Retinal pigment epithelial cell (primary cell): Measurements from ENCODE around the gene ATRIP.
A peak's percentile ranks its signal among the peaks of the same experiment; 100 is the strongest.

Experiments
- DNase-seq: peaks from one replicate; pipeline ENCODE4 v3.0.0-alpha.2; 2010; ENCODE audit warnings: low read depth
- H3K4me3 ChIP-seq: 2 replicates; pipeline ENCODE4 v1.5.1; 2011; ENCODE audit warnings: mild to moderate bottlenecking, low read length, control low read depth, moderate library complexity
- TF ChIP-seq, protein P1 (sequence below): conservative IDR thresholded peaks from 2 replicates; pipeline ENCODE4 v1.5.1; 2011; ENCODE audit warnings: low read depth, low read length, control low read depth, inconsistent platforms

The ATRIP gene

DNA sequence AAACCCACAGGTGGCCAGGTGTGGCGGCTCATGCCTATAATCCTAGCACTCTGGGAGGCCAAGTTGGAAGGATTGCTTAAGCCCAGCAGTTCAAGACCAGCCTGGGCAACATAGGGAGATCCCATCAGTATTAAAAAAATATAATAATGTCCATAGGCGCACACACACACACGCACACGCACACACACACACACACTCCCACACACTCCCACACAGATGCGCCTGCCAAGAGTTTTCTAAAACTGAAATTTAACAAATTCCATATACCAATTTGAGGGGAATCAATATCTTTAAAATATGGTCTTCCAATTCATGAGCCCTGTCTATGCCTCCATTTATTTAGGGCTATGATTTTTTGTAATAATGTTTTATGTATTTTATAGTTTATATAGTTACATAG is 40.4 kb downstream of the ATRIP start:
- TF ChIP-seq, protein P1, sequence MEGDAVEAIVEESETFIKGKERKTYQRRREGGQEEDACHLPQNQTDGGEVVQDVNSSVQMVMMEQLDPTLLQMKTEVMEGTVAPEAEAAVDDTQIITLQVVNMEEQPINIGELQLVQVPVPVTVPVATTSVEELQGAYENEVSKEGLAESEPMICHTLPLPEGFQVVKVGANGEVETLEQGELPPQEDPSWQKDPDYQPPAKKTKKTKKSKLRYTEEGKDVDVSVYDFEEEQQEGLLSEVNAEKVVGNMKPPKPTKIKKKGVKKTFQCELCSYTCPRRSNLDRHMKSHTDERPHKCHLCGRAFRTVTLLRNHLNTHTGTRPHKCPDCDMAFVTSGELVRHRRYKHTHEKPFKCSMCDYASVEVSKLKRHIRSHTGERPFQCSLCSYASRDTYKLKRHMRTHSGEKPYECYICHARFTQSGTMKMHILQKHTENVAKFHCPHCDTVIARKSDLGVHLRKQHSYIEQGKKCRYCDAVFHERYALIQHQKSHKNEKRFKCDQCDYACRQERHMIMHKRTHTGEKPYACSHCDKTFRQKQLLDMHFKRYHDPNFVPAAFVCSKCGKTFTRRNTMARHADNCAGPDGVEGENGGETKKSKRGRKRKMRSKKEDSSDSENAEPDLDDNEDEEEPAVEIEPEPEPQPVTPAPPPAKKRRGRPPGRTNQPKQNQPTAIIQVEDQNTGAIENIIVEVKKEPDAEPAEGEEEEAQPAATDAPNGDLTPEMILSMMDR, result no peak
- no peak overlapping the region for H3K4me3 ChIP-seq
- no peak for DNase-seq

DNA sequence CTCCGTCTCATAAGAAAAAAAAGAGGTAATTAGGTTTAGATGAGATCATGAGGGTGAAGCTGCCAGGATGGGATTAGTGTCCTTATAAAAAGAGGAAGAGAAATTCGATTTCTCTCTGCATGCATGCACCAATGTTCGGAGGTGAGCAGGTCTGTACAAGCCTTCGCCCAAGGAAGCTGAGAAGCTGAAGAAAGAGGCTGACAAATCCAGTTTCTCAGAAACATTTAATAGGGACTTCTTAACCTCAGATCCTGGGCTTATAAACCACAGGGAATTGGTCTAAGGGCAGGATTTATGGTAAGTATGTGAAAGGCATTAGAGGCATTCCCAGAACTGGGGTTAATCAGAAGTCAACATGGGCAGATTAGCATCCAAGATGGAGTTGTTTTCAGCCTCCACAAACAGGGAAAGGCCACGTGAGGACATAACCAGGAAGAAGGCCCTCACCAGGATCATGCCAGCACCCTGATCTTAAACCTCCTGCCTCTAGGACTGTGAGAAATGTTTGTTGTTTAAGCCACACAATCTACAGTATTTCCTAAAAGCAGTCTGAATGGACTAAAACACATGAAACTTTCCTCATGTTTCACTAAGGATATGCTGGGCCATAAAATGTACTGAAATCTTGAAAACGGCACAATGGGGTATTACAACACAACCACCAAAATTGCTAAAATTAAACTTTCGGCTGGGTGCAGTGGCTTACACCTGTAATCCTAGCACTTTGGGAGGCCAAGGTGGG is 46.1 kb downstream of the ATRIP start:
- DNase-seq, result peak; percentile 99
- H3K4me3 ChIP-seq, result peak overlapping the region; percentile 5
- TF ChIP-seq, protein P1, result no peak

DNA sequence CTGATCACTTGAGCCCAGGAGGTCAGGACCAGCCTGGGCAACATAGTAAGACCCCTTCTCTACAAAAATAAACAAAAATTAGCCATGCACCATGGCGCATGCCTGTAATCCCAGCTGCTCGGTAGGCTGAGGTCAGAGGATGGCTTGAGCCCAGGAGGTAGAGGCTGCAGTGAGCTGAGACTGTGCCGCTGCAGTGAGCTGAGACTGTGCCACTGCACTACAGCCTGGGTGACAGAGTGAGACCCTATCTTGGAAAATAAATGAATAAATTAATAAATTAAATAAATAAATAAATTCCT is 46.6 kb downstream of the ATRIP start:
- H3K4me3 ChIP-seq, result no peak overlapping the region
- TF ChIP-seq, protein P1, result no peak
- no peak for DNase-seq

DNA sequence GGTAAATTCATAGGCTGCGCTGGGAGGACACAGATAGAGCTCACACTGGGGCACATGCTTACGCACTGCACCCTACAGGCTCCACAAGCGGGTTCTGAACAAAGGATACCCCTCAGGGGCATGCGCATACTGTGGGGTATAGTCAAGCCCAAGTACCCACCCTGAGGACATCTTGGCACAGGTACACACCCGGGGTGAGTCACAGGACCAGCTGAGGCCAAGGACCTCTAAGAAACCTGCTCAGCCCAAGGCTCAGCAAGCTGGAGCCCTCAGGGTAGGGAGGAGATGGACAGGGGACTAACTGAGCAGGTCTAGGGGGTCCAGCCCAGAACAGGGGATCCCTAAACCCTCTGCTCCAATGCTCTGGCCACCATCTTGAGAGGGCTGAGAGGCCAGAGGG is 54.1 kb downstream of the ATRIP start:
- DNase-seq, result no peak
- TF ChIP-seq, protein P1, result no peak
- no peak overlapping the region for H3K4me3 ChIP-seq

DNA sequence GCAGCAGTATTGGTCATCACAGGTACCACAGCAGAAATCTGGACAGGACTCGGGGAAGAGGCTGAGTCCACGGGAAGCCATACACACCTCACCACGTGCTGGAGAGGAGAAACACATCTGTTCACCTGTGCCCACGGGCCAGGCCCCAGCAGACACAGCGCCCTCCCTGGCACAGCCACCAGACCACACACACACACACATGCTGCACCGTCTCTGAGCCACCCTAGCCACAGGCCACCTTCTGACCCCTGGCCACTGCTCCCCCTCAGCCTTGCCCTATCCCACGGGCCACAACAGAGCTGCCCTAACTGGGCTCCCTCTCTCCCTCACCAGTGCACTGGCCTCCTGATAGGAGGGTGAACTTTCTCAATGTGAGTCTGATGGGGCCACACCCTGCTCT is 54.7 kb downstream of the ATRIP start:
- TF ChIP-seq, protein P1, result no peak

DNA sequence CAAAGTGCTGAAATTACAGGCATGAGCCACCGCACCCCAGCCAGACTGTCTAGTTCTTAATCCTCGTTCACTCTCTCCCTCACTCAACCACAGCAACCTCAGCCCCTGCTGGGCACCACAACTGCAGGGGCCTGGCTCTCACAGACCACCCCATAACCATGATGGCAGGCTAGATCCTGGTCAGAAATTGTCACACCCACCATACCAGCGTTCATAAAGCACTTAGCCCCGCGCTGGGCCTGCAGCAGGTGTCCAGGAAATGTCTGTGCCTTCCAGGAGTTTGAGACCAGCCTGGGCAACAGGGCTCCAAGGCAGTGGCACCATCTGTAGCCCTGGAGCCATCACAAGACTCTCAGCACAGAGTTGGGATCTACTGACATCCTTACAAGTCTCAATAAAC is 55.6 kb downstream of the ATRIP start:
- DNase-seq, result no peak
- TF ChIP-seq, protein P1, result no peak
- peak overlapping the region; percentile 16 for H3K4me3 ChIP-seq

More for the DNA sequence above, 54.7 kb downstream of the ATRIP start:
- H3K4me3 ChIP-seq, result no peak overlapping the region
- DNase-seq, result no peak

DNA sequence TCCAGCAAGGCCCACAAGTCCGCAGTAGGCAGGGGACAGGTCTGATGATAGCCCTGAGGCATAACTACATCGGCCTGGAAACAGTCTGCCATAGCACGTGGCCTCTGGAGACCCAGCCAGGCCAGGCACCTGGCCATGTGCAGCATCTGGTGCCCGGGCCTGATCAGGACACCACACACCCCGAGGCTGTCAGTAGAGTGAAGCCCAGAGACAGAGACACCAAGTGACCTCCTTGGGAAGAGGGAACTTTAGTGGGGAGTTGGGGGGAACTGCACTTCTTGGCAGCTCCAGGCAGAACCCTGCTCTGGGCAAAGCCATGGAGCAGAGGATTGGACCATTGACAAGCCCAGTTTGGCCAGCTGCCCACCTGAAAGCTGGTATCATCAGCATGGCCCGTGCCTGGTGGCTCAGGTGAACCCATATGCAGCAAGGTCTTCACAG is 56.2 kb downstream of the ATRIP start:
- TF ChIP-seq, protein P1, result no peak
- H3K4me3 ChIP-seq, result peak overlapping the region; percentile 75
- no peak for DNase-seq
